ENCODE measurements around the gene WDR27. TPM values are rescaled to one million over a fixed set of nuclear protein-coding genes. Genes with fewer than 3 reads are reported as not detected.

WDR27 gene
- total and polyA plus RNA-seq, 11 donors: 2.2 to 12.3 (median 5.7) TPM

DNA sequence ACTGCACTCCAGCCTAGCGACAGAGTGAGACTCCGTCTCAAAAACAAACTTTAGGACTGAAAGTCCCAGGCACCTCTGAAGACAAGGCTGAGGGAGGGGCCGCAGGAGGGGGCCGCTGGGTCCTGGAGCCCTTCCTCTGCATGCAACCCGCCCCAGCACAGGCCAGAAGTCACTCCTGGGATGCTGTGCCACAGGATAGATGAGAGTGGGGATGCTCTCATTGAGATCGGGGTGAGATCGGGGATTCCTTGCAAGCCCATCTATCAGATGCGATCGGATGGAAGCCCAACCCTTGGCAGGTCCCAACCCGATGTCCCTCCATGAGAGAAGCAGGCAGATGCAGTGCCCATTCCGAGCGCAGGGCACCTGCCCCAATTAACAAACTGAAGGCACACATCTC, 66.5 kb downstream of the WDR27 start:
- no peak overlapping the region for H3K27ac ChIP-seq
- peaks cover 0 to 32% (median 19%) of the 10 kb centered on the region in 9 donors for H3K36me3 ChIP-seq
- 95 to 97% (median 96%) methylated on average over 11 to 12 of the region's 12 CpGs for WGBS, 4 donors
- H3K27me3 ChIP-seq: no peaks in the 10 kb centered on the region
- ATAC-seq (no peak), DNase-seq (no peak)
- H3K9me3 ChIP-seq: no peaks in the 10 kb centered on the region
- no peak overlapping the region for H3K4me3 ChIP-seq
- intact Hi-C loops (cut with DNase I): no loop called here
- TF ChIP-seq POLR2A (IDR thresholded peaks at IDR 0.05): no peak
- TF ChIP-seq, protein P1, sequence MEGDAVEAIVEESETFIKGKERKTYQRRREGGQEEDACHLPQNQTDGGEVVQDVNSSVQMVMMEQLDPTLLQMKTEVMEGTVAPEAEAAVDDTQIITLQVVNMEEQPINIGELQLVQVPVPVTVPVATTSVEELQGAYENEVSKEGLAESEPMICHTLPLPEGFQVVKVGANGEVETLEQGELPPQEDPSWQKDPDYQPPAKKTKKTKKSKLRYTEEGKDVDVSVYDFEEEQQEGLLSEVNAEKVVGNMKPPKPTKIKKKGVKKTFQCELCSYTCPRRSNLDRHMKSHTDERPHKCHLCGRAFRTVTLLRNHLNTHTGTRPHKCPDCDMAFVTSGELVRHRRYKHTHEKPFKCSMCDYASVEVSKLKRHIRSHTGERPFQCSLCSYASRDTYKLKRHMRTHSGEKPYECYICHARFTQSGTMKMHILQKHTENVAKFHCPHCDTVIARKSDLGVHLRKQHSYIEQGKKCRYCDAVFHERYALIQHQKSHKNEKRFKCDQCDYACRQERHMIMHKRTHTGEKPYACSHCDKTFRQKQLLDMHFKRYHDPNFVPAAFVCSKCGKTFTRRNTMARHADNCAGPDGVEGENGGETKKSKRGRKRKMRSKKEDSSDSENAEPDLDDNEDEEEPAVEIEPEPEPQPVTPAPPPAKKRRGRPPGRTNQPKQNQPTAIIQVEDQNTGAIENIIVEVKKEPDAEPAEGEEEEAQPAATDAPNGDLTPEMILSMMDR (IDR thresholded peaks at IDR 0.05): no peak
- peaks cover 0 to 8% (median 0%) of the 10 kb centered on the region in 12 donors for H3K4me1 ChIP-seq

DNA sequence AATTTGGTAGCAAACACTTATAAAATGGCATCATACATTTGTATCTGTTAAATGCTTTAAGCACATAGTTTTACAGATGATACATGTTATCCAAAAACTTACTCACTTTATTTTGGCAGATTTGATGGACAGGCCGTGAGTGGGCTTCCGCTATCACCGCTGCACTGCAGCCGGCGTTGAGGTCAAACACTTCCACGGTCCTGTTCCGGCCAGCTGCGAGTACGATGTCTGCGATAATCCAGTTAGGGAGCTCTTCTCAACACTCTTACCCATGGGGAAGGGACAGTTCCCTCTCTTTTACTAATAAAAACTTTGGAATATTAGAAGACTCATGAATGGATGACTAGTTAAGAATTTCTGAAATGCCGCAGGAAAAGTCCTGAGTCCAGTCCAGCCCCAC, 69.0 kb downstream of the WDR27 start:
- ATAC-seq (no peak), DNase-seq (no peak)
- H3K27ac ChIP-seq: no peak overlapping the region
- no peaks in the 10 kb centered on the region for H3K27me3 ChIP-seq
- peaks cover 0 to 32% (median 19%) of the 10 kb centered on the region in 9 donors for H3K36me3 ChIP-seq
- H3K4me3 ChIP-seq: no peak overlapping the region
- intact Hi-C loops (cut with DNase I): no loop called here
- TF ChIP-seq, protein P1 (IDR thresholded peaks at IDR 0.05): no peak
- TF ChIP-seq POLR2A (IDR thresholded peaks at IDR 0.05): no peak
- peaks cover 0 to 8% (median 0%) of the 10 kb centered on the region in 12 donors for H3K4me1 ChIP-seq
- 88 to 96% (median 94%) methylated on average over 11 of the region's 11 CpGs for WGBS, 4 donors
- H3K9me3 ChIP-seq: no peaks in the 10 kb centered on the region

DNA sequence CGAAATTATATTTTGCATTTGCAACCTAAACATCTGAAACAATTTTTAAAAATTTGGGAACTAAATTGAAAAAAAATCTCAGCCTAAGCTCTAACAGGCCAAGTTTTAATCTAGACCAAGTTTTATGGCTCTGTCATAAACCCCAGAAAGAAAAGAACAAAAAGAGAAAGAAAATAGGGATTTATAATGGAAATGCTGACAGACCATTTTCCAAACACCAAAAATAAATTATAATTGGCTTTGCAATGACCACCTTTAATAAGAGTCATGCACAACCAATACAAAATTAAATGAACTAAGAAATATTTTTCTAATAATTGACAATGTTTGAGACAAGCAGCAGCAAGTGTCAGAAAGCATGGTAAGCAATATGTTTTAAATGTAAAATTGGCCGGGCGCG, 72.6 kb downstream of the WDR27 start:
- no peak overlapping the region for H3K27ac ChIP-seq
- peaks cover 0 to 32% (median 20%) of the 10 kb centered on the region in 9 donors for H3K36me3 ChIP-seq
- 72 to 73% (median 72%) methylated on average over 4 of the region's 4 CpGs for WGBS, 4 donors
- ATAC-seq (no peak), DNase-seq (no peak)
- H3K4me1 ChIP-seq: no peaks in the 10 kb centered on the region
- no peaks in the 10 kb centered on the region for H3K27me3 ChIP-seq
- intact Hi-C loops (cut with DNase I): no loop called here
- H3K9me3 ChIP-seq: no peaks in the 10 kb centered on the region
- no peak for TF ChIP-seq POLR2A (IDR thresholded peaks at IDR 0.05)
- TF ChIP-seq, protein P1 (IDR thresholded peaks at IDR 0.05): no peak
- H3K4me3 ChIP-seq: no peak overlapping the region

DNA sequence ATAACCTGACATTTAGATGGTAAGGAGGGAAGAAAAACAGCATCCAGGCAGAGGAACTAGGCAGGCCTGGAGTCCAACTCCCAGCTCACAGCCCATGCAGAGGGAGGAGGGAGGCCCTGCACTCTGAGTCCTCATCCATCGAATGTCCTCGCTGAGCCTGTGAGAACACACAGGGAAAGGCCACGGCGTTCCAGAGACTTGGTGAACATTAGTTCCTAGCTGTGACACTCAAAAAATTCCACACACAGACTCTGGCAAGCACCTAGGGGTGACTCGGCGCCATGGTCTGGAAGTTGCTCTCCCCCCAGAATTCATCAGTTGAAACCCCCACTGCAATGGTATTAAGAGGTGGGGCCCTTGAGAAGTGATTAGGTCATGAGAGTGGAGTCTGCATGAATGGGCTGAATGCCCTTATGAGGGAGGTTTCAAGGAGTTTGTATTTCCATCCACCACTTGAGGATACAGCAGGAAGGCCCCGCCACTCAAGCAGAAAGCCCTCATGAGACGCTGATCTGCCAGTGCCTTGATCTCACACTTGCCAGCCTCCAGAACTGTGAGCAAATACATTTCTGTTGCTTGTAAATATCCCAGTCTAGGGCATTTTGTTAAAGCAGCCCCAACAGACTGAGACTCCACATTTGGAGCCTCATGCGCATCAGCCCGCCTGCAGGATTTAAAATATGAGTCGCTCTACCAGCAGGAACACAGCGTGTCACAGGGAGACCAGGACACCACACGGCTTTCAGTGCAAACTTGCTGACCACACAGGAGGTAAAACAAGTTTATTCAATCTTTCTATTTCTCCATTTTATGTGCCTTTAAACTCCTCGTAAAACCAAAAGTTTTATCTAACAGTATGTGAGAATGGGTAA, 73.9 kb downstream of the WDR27 start:
- DNase-seq (no peak), ATAC-seq (no peak)
- intact Hi-C loops (cut with DNase I): no loop called here
- Histone ChIP-seq H3K27ac (no peak overlapping the region), H3K27me3 (no peaks in the 10 kb centered on the region), H3K4me3 (no peak overlapping the region), H3K9me3 (no peaks in the 10 kb centered on the region), H3K36me3 (peaks cover 0 to 20% (median 8%) of the 10 kb centered on the region in 9 donors), H3K4me1 (no peaks in the 10 kb centered on the region)
- TF ChIP-seq, protein P1 (IDR thresholded peaks at IDR 0.05): no peak
- no peak for TF ChIP-seq POLR2A (IDR thresholded peaks at IDR 0.05)
- WGBS, 4 donors: 94 to 98% (median 95%) methylated on average over 13 to 14 of the region's 14 CpGs

All from heart left ventricle (tissue), 16 donors.